A549 (cell line): Measurements from ENCODE around the gene SCYGR6. TPM values are rescaled to one million over a fixed set of nuclear protein-coding genes. Genes with fewer than 3 reads are reported as not detected.

ENCODE experiments used
- ATAC-seq, 2 experiments: fragments of 200-7000 bp in 1 of 2; fragments of >200 bp in 1 of 2; cut with Nextera tagmentation in 1 of 2; cut with Tn5 transposase in 1 of 2; 3 replicates each; pipeline versions ENCODE4 v1.8.0 to v1.9.1; 2018 to 2020; ENCODE audit warnings: mild to moderate bottlenecking in 1 of 2, moderate library complexity in 1 of 2
- CTCF ChIA-PET: fragments of 300-600 bp; sonication (Branson Sonifier 250); formaldehyde crosslinking; extraction: SDS; loops from one replicate; lab custom pipeline; 2021; ENCODE audit warnings: antibody characterized with exemption, inconsistent platforms; lab: Yijun Ruan, JAX
- POLR2A ChIA-PET: fragments of 350-600 bp; formaldehyde crosslinking; extraction: SDS; loops from one replicate; lab custom pipeline; 2021; ENCODE audit warnings: antibody characterized with exemption, inconsistent platforms; lab: Yijun Ruan, JAX
- DNase-seq, 2 experiments: peaks; one replicate each; pipeline versions ENCODE4 v3.0.0 to v3.0.0-alpha.2; 2011 to 2016; ENCODE audit warnings: low read depth in 1 of 2, low spot score in 1 of 2
- FAIRE-seq: peaks from 2 replicates; lab custom pipeline; 2011; peaks lifted over from hg19 to GRCh38; lab: Jason Lieb, UNC
- H3K27ac ChIP-seq, 2 experiments: fragments of >200 bp; sonication (Bioruptor Twin); formaldehyde crosslinking; 3 replicates each; pipeline ENCODE4 v1.5.1; 2016 to 2017
- H3K4me1 ChIP-seq: fragments of >200 bp; sonication (Bioruptor Twin); formaldehyde crosslinking; 3 replicates; pipeline ENCODE4 v1.6.1; 2016
- H3K4me2 ChIP-seq: fragments of >200 bp; sonication (Bioruptor Twin); formaldehyde crosslinking; 3 replicates; pipeline ENCODE4 v1.6.1; 2016
- H3K4me3 ChIP-seq: fragments of >200 bp; sonication (Bioruptor Twin); formaldehyde crosslinking; 3 replicates; pipeline ENCODE4 v1.5.1; 2016
- H3K9me3 ChIP-seq: fragments of >200 bp; sonication (Bioruptor Twin); formaldehyde crosslinking; 3 replicates; pipeline ENCODE4 v1.6.1; 2016
- CBX8 ChIP-seq: fragments of 200-600 bp; sonication (generic); IDR thresholded peaks from 2 replicates; pipeline ENCODE4 v1.6.1; 2016
- CEBPB ChIP-seq, 2 experiments: fragments of >200 bp in 1 of 2; sonication (Bioruptor Twin) in 1 of 2; formaldehyde crosslinking in 1 of 2; IDR thresholded peaks; 2 replicates each; pipeline ENCODE4 v1.6.1; 2012 to 2016
- CHD2 ChIP-seq: fragments of 150-350 bp; IDR thresholded peaks from 2 replicates; pipeline ENCODE4 v1.6.1; 2014; ENCODE audit warnings: low read length; ENCODE audit not compliant: partially characterized antibody
- ESRRA ChIP-seq: fragments of 150-350 bp; IDR thresholded peaks from 2 replicates; pipeline ENCODE4 v1.6.1; 2014; ENCODE audit warnings: mild to moderate bottlenecking, low read length, borderline replicate concordance
- FOSL2 ChIP-seq, 2 experiments: fragments of 450-650 bp in 1 of 2; fragments of >200 bp in 1 of 2; sonication (Bioruptor Twin) in 1 of 2; formaldehyde crosslinking; IDR thresholded peaks; 2 replicates each; pipeline versions ENCODE4 v1.5.0 to v1.6.1; 2016 to 2020; ENCODE audit warnings: mild to moderate bottlenecking in 1 of 2, moderate library complexity in 1 of 2
- HDAC2 ChIP-seq: fragments of 200-600 bp; sonication (generic); IDR thresholded peaks from 2 replicates; pipeline ENCODE4 v1.6.1; 2016
- HOXB13 ChIP-seq: fragments of 250-450 bp; sonication (Bioruptor Pico); IDR thresholded peaks from 2 replicates; pipeline ENCODE4 v1.5.0; 2020; ENCODE audit warnings: low read depth, mild to moderate bottlenecking, moderate library complexity
- HOXB5 ChIP-seq: fragments of 250-450 bp; sonication (Bioruptor Pico); IDR thresholded peaks from 2 replicates; pipeline ENCODE4 v1.5.0; 2020; ENCODE audit warnings: mild to moderate bottlenecking, moderate library complexity
- JUN ChIP-seq, 2 experiments: fragments of >200 bp; sonication (Bioruptor Twin); formaldehyde crosslinking; IDR thresholded peaks; 2 replicates in 1 of 2; 3 replicates in 1 of 2; pipeline ENCODE4 v1.6.1; 2016 to 2017
- KDM1A ChIP-seq: fragments of 200-600 bp; sonication (generic); IDR thresholded peaks from 2 replicates; pipeline ENCODE4 v1.6.1; 2016; ENCODE audit warnings: low read depth, mild to moderate bottlenecking
- KDM5A ChIP-seq: fragments of 200-600 bp; sonication (generic); IDR thresholded peaks from 2 replicates; pipeline ENCODE4 v1.6.1; 2016; ENCODE audit warnings: antibody characterized with exemption, mild to moderate bottlenecking
- NR3C1 ChIP-seq: fragments of >200 bp; sonication (Bioruptor Twin); formaldehyde crosslinking; IDR thresholded peaks from 3 replicates; pipeline ENCODE4 v1.6.1; 2017
- RCOR1 ChIP-seq: fragments of 150-350 bp; IDR thresholded peaks from 2 replicates; pipeline ENCODE4 v1.6.1; 2014; ENCODE audit warnings: antibody characterized with exemption, low read length, low read depth
- RNF2 ChIP-seq: fragments of 200-600 bp; sonication (generic); IDR thresholded peaks from 2 replicates; pipeline ENCODE4 v1.6.1; 2016; ENCODE audit warnings: low read depth, mild to moderate bottlenecking, antibody characterized with exemption, moderate library complexity, borderline replicate concordance
- SMC3 ChIP-seq: fragments of >200 bp; sonication (Bioruptor Twin); formaldehyde crosslinking; IDR thresholded peaks from 3 replicates; pipeline ENCODE4 v1.6.1; 2018; ENCODE audit warnings: inconsistent platforms
- TP53 ChIP-seq: fragments of 250-450 bp; sonication (Bioruptor Pico); IDR thresholded peaks from 2 replicates; pipeline ENCODE4 v1.5.0; 2021; ENCODE audit warnings: mild to moderate bottlenecking, moderate library complexity
- ZFP36 ChIP-seq: fragments of 450-650 bp; IDR thresholded peaks from 2 replicates; pipeline ENCODE4 v1.6.1; 2014; ENCODE audit warnings: borderline replicate concordance; ENCODE audit not compliant: partially characterized antibody
- ZNF302 ChIP-seq: fragments of 250-450 bp; sonication (Bioruptor Pico); IDR thresholded peaks from 2 replicates; pipeline ENCODE4 v1.9.0; 2021; ENCODE audit warnings: inconsistent platforms, mild to moderate bottlenecking, moderate library complexity
- WGBS: methylation state at CpG from one replicate; pipeline ENCODE4 v1.1.6; 2017; ENCODE audit errors: missing lambda C conversion rate; 5-methylcytosine and 5-hydroxymethylcytosine counted together
- polyA plus RNA-seq, 4 experiments: library from polyadenylated mRNA; depleted of rRNA in 3 of 4; stranded (reverse); fragments of >200 nt; fragmentation: RNase III in 1 of 4; extraction: RNeasy Plus Mini Kit Qiagen cat#74134 plus additional on column Dnase treatment in 1 of 4; gene quantifications; 2 replicates in 3 of 4; 3 replicates in 1 of 4; pipeline ENCODE4 v1.2.3, GENCODE V29; 2011 to 2017
- TF ChIP-seq, protein P1 (sequence below): fragments of >200 bp; sonication (Bioruptor Twin); formaldehyde crosslinking; IDR thresholded peaks from 3 replicates; pipeline ENCODE4 v1.6.1; 2016
- TF ChIP-seq, protein P2 (sequence below): fragments of 250-450 bp; sonication (Bioruptor Pico); IDR thresholded peaks from 2 replicates; pipeline ENCODE4 v1.5.0; 2020; ENCODE audit warnings: low read depth, mild to moderate bottlenecking, moderate library complexity

SCYGR6 gene
- polyA plus RNA-seq, 2 of the 4 experiments (the other 2 are of a cell fraction): not detected

DNA sequence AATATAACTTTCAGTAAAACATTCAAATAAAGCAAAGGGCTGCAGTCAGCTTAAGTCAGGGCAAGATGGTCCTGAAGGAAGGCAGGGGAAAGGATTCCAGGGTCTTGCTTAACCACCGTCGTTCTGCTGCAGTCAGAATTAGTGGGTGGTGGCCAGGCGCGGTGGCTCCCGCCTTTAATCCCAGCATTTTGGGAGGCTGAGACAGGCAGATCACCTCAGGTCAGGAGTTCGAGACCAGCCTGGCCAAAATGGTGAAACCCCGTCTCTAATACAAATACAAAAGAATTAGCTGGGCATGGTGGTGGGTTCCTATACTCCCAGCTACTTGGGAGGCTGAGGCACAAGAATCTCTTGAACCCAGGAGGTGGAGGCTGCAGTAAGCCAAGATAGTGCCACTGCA is 13.6 kb downstream of the SCYGR6 start:
- WGBS: 81% methylated on average over 7 of the region's 7 CpGs
- no peak overlapping the region for H3K4me3 ChIP-seq
- no peak overlapping the region for H3K4me2 ChIP-seq
- CTCF ChIA-PET: no interaction called here
- no peak for ATAC-seq
- H3K27ac ChIP-seq: no peak overlapping the region
- no peak for TF ChIP-seq CBX8
- TF ChIP-seq RNF2: no peak
- TF ChIP-seq, protein P1, sequence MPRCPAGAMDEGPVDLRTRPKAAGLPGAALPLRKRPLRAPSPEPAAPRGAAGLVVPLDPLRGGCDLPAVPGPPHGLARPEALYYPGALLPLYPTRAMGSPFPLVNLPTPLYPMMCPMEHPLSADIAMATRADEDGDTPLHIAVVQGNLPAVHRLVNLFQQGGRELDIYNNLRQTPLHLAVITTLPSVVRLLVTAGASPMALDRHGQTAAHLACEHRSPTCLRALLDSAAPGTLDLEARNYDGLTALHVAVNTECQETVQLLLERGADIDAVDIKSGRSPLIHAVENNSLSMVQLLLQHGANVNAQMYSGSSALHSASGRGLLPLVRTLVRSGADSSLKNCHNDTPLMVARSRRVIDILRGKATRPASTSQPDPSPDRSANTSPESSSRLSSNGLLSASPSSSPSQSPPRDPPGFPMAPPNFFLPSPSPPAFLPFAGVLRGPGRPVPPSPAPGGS: no peak
- no peak for TF ChIP-seq ESRRA
- TF ChIP-seq CEBPB (IDR thresholded peaks at IDR 0.05): no peak
- no peak for TF ChIP-seq SMC3
- TF ChIP-seq CHD2: no peak
- no peak for TF ChIP-seq JUN (IDR thresholded peaks at IDR 0.05)
- no peak for TF ChIP-seq KDM1A
- TF ChIP-seq TP53 (CRISPR knock-in tag): no peak
- TF ChIP-seq, protein P2, sequence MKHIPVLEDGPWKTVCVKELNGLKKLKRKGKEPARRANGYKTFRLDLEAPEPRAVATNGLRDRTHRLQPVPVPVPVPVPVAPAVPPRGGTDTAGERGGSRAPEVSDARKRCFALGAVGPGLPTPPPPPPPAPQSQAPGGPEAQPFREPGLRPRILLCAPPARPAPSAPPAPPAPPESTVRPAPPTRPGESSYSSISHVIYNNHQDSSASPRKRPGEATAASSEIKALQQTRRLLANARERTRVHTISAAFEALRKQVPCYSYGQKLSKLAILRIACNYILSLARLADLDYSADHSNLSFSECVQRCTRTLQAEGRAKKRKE (CRISPR knock-in tag): no peak
- TF ChIP-seq, all 56 proteins: peak for 0
- DNase-seq: no peak
- H3K4me1 ChIP-seq: no peaks in the 10 kb centered on the region
- POLR2A ChIA-PET: no interaction called here
- H3K9me3 ChIP-seq: no peaks in the 10 kb centered on the region
- no peak for FAIRE-seq

DNA sequence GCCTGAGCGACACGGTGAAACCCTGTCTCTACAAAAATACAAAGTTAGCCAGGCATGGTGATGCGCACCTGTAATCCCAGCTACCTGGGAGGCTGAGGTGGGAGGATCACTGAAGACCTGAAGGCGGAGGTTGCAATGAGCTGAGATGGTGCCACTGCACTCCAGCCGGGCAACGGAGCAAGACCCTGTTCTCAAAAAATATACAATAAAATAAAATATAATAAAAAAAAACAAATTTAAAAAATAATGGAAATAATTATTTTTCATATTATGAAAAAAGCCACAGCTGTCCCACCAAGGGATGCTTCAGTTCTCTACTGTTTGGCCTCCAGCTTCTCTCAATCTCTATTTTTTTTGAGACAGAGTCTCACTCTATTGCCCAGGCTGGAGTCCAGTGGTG is 17.2 kb downstream of the SCYGR6 start:
- ChIA-PET POLR2A (no interaction called here), CTCF (interaction anchor here (1.0 kb wide), 1 partner anchor 50 kb away, joined by 3 read pairs; no protein-coding TSS in a partner anchor)
- no peak for DNase-seq
- H3K4me2 ChIP-seq: no peak overlapping the region
- ATAC-seq: no peak
- no peaks in the 10 kb centered on the region for H3K9me3 ChIP-seq
- H3K4me1 ChIP-seq: peaks cover 19% of the 10 kb centered on the region
- no peak overlapping the region for H3K4me3 ChIP-seq
- TF ChIP-seq CBX8 (no peak), TP53 (CRISPR knock-in tag) (no peak), RCOR1 (no peak), KDM5A (no peak), NR3C1 (no peak), ZNF302 (CRISPR knock-in tag) (no peak), ZFP36 (no peak), JUN (IDR thresholded peaks at IDR 0.05) (no peak), KDM1A (no peak), FOSL2 (IDR thresholded peaks at IDR 0.05) (no peak), FOSL2 (CRISPR knock-in tag; IDR thresholded peaks at IDR 0.05) (no peak)
- TF ChIP-seq, protein P2 (CRISPR knock-in tag): no peak
- 86% methylated on average over 6 of the region's 6 CpGs for WGBS
- FAIRE-seq: no peak
- no peak overlapping the region for H3K27ac ChIP-seq

DNA sequence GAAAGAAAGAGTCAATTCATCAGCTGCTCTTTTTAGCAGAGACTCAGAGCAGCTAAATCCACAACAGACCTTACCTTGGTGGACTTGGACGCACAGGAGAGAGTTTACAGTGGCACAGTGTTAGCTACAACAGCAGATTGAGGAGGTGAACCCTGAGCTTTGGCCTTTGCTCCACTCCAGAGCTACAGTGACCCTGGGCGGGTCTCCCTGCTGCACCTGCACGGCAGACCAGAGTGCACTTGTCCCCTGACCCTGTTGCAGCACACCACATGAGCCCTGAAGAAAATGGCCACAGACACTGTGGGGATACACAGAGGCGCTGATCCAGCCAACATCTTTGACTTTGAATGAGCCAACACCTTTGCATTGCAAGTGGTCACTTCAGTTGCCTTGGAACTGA is 17.7 kb downstream of the SCYGR6 start:
- WGBS: 96% methylated on average over 4 of the region's 4 CpGs
- no peak for FAIRE-seq

More for the DNA sequence above, 17.7 kb downstream of the SCYGR6 start:
- no peak for TF ChIP-seq HOXB5
- no peak for TF ChIP-seq HOXB13 (CRISPR knock-in tag)
- TF ChIP-seq RNF2: no peak
- TF ChIP-seq HDAC2: no peak
- TF ChIP-seq ZNF302 (CRISPR knock-in tag): no peak
- Histone ChIP-seq H3K4me3 (no peak overlapping the region), H3K4me2 (no peak overlapping the region), H3K9me3 (no peaks in the 10 kb centered on the region), H3K4me1 (peaks cover 19% of the 10 kb centered on the region), H3K27ac (no peak overlapping the region)
- no peak for DNase-seq
- POLR2A ChIA-PET: no interaction called here
- no peak for ATAC-seq
- CTCF ChIA-PET: interaction anchor here (0.9 to 1.0 kb wide), 3 partner anchors 48 to 300 kb away, joined by 3 read pairs; no protein-coding TSS in a partner anchor
